Measurements from ENCODE around the gene YY1.

DNA sequence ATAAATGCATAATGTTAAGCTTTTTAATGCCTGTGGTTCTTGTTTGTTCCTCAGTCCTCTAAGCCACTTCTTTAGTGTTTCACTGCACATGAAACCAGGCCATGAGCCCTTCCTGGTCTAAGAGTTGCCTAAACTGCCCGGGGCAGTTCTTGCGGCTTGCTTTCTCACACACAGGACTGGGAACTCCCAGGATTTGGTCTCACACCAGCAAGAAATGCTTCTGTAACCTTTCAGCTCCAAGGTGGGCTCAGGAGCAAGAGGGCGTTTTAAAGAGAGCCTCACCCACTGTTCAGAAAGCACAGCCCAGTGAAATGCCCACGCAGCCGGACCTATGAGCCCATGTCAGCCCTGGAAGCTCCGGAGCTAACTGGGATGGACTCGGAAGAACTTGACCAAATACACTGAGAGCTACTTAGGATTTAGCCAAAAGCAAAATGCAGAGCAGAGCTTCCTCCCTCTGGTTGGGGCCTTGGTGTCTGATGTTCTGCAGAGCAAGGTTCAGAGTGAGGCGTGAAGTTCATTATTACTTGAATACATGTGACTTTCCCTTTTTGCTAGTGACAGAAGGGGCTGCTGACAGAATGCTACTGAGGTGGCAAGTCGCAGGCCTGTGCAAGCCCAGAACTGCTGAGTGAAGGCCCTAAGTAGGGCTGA is 43.9 kb downstream of the YY1 start:
- TF ChIP-seq POLR2AphosphoS5 (IDR thresholded peaks at IDR 0.05) (no peak), POLR2A (IDR thresholded peaks at IDR 0.05) (no peak)
